ENCODE data around the gene ZFPM1. TPM values are rescaled to one million over a fixed set of nuclear protein-coding genes. Genes with fewer than 3 reads are reported as not detected.

ZFPM1 gene
- total RNA-seq, 1 donor from 2014 or later, result 6.2 TPM

DNA sequence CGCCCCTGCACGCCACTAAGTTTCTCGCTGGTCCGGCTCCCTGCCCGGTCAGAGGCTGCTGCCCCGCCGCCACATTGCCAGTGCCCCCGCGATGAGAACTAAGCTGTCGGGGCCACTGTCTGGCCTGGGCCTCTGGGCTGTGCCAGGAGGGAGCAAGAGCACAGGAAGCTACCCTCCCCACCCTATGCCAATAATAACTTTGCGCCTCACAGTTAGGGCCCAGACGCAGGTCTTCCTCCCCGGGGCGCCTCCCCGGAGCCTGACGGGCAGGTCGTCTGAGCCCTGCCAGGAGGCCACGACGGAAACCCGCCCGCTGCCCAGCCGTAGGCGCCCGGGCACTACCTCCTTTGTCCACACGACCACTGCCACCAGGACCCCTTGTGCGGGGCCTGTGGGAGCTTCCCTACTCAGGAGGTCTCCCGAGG is 1.5 kb downstream of the ZFPM1 start:
- no peaks in the 10 kb centered on the region for H3K36me3 ChIP-seq (ENCODE audit: control insufficient read depth, insufficient read depth, low read length)
- H3K27me3 ChIP-seq (ENCODE audit: control insufficient read depth, insufficient read depth, low read length), result peaks cover 11% of the 10 kb centered on the region
- peak overlapping the region; percentile 47 for H3K4me3 ChIP-seq (ENCODE audit: low read depth, low read length)
- no peak for DNase-seq (ENCODE audit: low read depth)
- TF ChIP-seq, protein P1, sequence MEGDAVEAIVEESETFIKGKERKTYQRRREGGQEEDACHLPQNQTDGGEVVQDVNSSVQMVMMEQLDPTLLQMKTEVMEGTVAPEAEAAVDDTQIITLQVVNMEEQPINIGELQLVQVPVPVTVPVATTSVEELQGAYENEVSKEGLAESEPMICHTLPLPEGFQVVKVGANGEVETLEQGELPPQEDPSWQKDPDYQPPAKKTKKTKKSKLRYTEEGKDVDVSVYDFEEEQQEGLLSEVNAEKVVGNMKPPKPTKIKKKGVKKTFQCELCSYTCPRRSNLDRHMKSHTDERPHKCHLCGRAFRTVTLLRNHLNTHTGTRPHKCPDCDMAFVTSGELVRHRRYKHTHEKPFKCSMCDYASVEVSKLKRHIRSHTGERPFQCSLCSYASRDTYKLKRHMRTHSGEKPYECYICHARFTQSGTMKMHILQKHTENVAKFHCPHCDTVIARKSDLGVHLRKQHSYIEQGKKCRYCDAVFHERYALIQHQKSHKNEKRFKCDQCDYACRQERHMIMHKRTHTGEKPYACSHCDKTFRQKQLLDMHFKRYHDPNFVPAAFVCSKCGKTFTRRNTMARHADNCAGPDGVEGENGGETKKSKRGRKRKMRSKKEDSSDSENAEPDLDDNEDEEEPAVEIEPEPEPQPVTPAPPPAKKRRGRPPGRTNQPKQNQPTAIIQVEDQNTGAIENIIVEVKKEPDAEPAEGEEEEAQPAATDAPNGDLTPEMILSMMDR (IDR thresholded peaks at IDR 0.05; ENCODE audit: insufficient read depth, low read length, poor library complexity, severe bottlenecking), result no peak

DNA sequence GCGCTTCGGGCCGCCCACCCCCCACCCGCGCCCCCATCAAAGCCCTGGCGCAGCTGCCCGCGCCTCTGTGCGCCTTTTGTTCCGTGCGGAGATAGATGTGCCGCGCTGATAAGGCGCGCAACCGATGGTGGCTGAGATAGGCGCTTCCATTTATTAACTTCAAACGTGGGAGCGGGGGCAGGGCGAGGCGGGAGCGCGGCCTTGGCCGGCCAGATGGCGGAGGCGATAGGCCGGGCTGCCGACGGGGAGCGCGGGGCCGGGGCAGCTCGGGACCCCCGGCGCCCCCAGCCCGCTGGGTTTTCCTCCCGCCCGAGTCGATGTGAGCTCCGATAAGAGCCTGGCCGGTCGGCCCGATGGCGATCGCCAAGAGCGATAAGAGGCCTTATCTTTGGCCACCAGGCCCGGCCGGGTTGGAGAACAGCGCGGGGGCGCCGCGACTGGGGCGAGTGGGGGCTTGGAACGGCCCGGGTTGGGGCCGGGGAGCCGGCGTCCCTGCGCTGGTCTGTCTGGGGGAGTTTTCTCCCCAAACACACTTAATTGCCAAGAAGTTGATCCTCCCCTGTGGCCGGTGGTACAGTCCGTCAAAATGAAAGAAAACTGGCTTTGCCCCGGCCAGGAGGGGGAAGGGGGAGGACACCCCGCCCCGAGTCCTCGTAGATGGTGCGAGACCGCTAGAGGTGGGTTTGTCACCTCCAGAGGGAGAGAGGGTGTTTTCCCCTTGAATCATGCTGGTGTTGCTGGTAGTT is 2.7 kb downstream of the ZFPM1 start:
- TF ChIP-seq, protein P1 (IDR thresholded peaks at IDR 0.05; ENCODE audit: insufficient read depth, low read length, poor library complexity, severe bottlenecking), result no peak
- H3K27me3 ChIP-seq (ENCODE audit: control insufficient read depth, insufficient read depth, low read length), result peaks cover 5% of the 10 kb centered on the region
- no peaks in the 10 kb centered on the region for H3K36me3 ChIP-seq (ENCODE audit: control insufficient read depth, insufficient read depth, low read length)
- DNase-seq (ENCODE audit: low read depth), result no peak
- peak overlapping the region; percentile 47 for H3K4me3 ChIP-seq (ENCODE audit: low read depth, low read length)

DNA sequence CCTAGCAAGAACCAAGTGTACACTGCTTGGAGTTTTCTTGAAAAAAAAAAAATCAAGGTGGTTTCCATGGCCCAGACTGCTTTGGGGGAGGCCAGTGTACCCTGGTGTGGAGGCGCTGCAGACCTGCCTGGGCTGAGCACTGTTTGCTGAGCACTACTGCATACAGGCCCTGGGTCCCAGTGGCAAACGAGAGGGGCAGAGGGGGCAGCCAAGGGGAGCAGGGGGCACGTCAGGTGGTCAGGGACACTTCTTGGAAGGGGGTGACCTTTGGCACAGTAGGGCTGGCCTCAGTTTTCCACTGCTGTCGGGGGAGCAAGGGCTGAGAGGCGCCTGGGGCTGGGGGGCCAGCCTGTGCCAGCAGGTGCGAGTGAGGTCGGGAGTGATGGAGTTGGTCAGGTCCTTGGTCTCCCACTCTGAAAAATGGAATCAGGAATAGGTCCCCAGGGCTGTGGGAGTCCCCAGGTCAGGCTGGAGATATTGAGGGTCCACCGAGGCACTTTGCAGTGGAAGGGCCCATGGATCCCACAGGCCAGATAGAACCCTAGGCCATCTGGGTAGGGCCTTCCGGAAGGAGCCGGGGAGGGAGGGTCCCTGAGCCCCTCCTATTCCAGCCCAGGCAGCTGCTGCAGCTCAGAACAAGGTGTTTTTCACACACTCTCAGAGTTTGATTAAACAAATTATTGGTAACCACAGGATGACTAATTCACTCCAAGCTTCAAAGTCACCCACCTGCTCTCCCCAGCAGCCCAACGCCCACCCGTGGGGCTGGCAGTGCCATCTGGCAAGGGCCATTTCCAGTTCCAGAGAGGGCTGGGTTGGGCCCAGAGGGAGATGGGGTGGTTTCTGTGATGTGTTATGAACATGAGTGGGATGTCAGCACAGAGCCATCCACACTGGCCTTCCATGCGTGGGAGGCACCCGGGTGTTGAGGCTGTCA is 3.5 kb downstream of the ZFPM1 start:
- Histone ChIP-seq H3K4me3 (ENCODE audit: low read depth, low read length) (no peak overlapping the region), H3K27me3 (ENCODE audit: control insufficient read depth, insufficient read depth, low read length) (peaks cover 5% of the 10 kb centered on the region), H3K36me3 (ENCODE audit: control insufficient read depth, insufficient read depth, low read length) (no peaks in the 10 kb centered on the region)
- TF ChIP-seq, protein P1 (IDR thresholded peaks at IDR 0.05; ENCODE audit: insufficient read depth, low read length, poor library complexity, severe bottlenecking), result no peak
- DNase-seq (ENCODE audit: low read depth), result no peak

DNA sequence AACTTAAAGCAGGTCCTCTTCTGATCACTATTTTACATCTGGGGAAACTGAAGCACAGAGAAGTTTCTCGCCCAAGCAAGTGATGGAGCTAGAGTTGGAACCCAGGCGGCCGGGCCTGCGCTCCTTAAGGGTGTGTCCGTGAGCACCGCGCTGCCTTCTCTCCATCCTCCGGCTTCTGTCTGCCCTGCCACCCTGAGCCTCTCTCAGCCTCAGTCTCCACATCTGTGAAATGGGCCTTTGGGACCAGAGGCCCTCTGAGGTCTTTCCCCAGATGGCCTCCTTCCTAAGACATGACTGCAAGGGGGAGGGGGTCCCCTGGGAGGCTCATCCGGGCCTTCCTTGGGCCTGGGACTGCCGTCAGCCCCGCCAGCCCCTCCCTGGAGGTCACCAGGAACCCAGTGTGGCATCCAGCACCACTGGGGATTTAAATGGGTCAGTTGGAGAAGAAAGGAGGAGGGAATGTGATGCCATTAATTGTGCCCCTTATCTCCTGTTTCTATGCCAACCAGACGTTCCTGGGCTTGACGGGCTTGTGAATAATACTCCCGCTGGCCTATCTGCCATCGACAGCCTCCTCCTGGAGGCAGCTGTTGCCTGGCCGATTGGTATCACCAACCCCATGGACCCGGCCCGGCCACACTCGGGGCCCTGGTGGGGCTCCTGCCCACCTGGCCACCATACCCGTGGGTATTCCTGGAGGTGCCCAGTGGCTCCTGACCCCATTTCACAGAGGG is 5.1 kb downstream of the ZFPM1 start:
- H3K27me3 ChIP-seq (ENCODE audit: control insufficient read depth, insufficient read depth, low read length), result peaks cover 2% of the 10 kb centered on the region
- TF ChIP-seq, protein P1 (IDR thresholded peaks at IDR 0.05; ENCODE audit: insufficient read depth, low read length, poor library complexity, severe bottlenecking), result no peak
- H3K4me3 ChIP-seq (ENCODE audit: low read depth, low read length), result no peak overlapping the region
- H3K36me3 ChIP-seq (ENCODE audit: control insufficient read depth, insufficient read depth, low read length), result no peaks in the 10 kb centered on the region
- no peak for DNase-seq (ENCODE audit: low read depth)

DNA sequence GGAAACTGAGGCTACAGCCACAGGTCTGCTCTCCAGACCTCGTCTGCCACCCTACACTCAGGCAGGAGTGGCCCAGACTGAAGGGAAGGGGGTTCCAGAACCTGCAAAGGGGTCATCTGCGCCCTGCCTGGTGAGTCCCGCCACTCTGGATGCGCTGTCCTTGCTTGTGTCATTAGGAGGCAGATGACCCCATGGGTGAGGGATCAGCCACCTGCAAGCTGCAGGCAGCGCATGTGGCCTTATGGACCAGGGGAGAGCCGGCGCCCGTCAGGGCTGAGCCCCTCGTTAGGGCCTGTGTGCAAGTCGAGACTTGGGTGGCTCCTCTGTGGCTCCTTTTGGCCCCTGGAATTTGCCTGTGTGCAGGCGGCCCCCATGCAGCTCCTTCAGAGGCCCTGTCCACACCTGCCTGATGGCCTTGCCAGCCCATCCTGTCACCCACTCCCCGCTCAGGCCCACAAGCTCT is 5.7 kb downstream of the ZFPM1 start:
- Histone ChIP-seq H3K4me3 (ENCODE audit: low read depth, low read length) (no peak overlapping the region), H3K27me3 (ENCODE audit: control insufficient read depth, insufficient read depth, low read length) (peaks cover 2% of the 10 kb centered on the region), H3K36me3 (ENCODE audit: control insufficient read depth, insufficient read depth, low read length) (no peaks in the 10 kb centered on the region)
- TF ChIP-seq, protein P1 (IDR thresholded peaks at IDR 0.05; ENCODE audit: insufficient read depth, low read length, poor library complexity, severe bottlenecking), result no peak
- no peak for DNase-seq (ENCODE audit: low read depth)

All from kidney epithelial cell (primary cell).